ENCODE data around the gene DLG2. TPM values are rescaled to one million over a fixed set of nuclear protein-coding genes. Genes with fewer than 3 reads are reported as not detected.

The DLG2 gene
- total RNA-seq, 4 donors from 2014 or later, result 7.3 to 14.1 (median 11.1) TPM

- no peak overlapping the region for H3K27ac ChIP-seq (replicated peaks in 1 of 4)
- WGBS, result 86% methylated on average over 3 of the region's 3 CpGs
Measured at GRCh38 chr11:85048801-85049200, 578.3 kb downstream of the DLG2 start.

DNA sequence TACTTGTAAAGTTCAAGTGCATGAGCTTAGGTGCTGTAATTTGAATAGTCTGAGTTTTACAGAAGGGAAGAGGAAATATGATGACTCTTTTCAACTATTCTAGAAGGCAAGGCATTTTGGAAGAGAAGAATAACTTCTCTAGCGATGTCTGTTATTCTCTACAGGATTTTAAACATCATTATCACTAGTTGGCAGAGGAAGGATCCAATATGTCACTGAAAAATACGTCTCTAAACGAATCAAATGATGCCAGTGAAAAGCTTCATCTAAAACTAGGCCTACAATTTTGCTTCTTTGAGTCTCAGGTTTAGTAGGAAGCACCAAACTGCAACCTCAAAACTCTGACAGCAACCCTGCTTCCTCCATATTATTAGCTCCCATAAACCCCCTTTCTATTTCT lies 581.4 kb downstream of the DLG2 start:
- intact Hi-C loops (cut with DNase I), result no loop called here
- Histone ChIP-seq H3K27me3 (no peaks in the 10 kb centered on the region), H3K9me3 (no peaks in the 10 kb centered on the region), H3K4me3 (no peak overlapping the region), H3K27ac (replicated peaks in 1 of 4) (no peak overlapping the region), H3K36me3 (no peaks in the 10 kb centered on the region), H3K4me1 (no peaks in the 10 kb centered on the region)
- no peak for TF ChIP-seq POLR2A (IDR thresholded peaks at IDR 0.05; ENCODE audit: low read depth)
- TF ChIP-seq POLR2AphosphoS5 (IDR thresholded peaks at IDR 0.05), result no peak
- no peak for TF ChIP-seq EP300 (IDR thresholded peaks at IDR 0.05)
- DNase-seq (ENCODE audit: extremely low spot score), result no peak
- WGBS, result 83% methylated on average over 3 of the region's 3 CpGs

More at GRCh38 chr11:85048801-85049200, 578.3 kb downstream of the DLG2 start:
- no peak overlapping the region for H3K4me3 ChIP-seq
- no peaks in the 10 kb centered on the region for H3K4me1 ChIP-seq
- no peak for DNase-seq (ENCODE audit: extremely low spot score)
- intact Hi-C loops (cut with DNase I), result no loop called here
- H3K27me3 ChIP-seq, result no peaks in the 10 kb centered on the region
- H3K9me3 ChIP-seq, result no peaks in the 10 kb centered on the region
- TF ChIP-seq POLR2AphosphoS5 (IDR thresholded peaks at IDR 0.05), result no peak
- TF ChIP-seq, protein P1, sequence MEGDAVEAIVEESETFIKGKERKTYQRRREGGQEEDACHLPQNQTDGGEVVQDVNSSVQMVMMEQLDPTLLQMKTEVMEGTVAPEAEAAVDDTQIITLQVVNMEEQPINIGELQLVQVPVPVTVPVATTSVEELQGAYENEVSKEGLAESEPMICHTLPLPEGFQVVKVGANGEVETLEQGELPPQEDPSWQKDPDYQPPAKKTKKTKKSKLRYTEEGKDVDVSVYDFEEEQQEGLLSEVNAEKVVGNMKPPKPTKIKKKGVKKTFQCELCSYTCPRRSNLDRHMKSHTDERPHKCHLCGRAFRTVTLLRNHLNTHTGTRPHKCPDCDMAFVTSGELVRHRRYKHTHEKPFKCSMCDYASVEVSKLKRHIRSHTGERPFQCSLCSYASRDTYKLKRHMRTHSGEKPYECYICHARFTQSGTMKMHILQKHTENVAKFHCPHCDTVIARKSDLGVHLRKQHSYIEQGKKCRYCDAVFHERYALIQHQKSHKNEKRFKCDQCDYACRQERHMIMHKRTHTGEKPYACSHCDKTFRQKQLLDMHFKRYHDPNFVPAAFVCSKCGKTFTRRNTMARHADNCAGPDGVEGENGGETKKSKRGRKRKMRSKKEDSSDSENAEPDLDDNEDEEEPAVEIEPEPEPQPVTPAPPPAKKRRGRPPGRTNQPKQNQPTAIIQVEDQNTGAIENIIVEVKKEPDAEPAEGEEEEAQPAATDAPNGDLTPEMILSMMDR (IDR thresholded peaks at IDR 0.05), result no peak
- no peak for TF ChIP-seq POLR2A (IDR thresholded peaks at IDR 0.05; ENCODE audit: low read depth)
- no peak for TF ChIP-seq EP300 (IDR thresholded peaks at IDR 0.05)
- H3K36me3 ChIP-seq, result no peaks in the 10 kb centered on the region

DNA sequence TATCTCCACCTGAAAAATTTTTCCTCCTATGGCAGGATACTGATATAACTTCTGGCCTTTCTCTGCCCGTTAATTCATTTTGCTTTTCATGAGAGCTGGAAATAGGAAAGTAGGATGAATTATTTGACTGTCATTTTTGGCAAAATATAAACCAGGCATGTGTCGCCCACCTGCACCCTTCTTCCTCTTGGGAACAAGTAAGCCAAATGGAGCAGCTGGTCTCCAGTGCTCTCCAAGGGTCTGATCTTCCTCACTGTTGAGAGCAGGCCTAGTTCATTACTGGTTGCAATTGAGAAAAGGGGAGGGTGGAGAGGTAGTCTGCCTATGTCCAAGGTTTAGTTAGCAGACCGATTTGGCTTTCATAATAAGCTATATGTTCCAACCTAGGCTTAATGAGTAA lies 582.2 kb downstream of the DLG2 start:
- WGBS, result 76% methylated on average over 3 of the region's 3 CpGs
- no peak for TF ChIP-seq POLR2A (IDR thresholded peaks at IDR 0.05; ENCODE audit: low read depth)
- TF ChIP-seq, protein P1 (IDR thresholded peaks at IDR 0.05), result no peak
- TF ChIP-seq POLR2AphosphoS5 (IDR thresholded peaks at IDR 0.05), result no peak
- TF ChIP-seq EP300 (IDR thresholded peaks at IDR 0.05), result no peak
- intact Hi-C loops (cut with DNase I), result no loop called here

GRCh38 chr11:85042361-85042760 lies 584.8 kb downstream of the DLG2 start:
- no peaks in the 10 kb centered on the region for H3K36me3 ChIP-seq
- TF ChIP-seq EP300 (IDR thresholded peaks at IDR 0.05), result no peak
- TF ChIP-seq, protein P1 (IDR thresholded peaks at IDR 0.05), result no peak
- no peak for TF ChIP-seq POLR2A (IDR thresholded peaks at IDR 0.05; ENCODE audit: low read depth)
- TF ChIP-seq POLR2AphosphoS5 (IDR thresholded peaks at IDR 0.05), result no peak

More for the DNA sequence above, 582.2 kb downstream of the DLG2 start:
- H3K4me3 ChIP-seq, result no peak overlapping the region
- no peak overlapping the region for H3K27ac ChIP-seq (replicated peaks in 1 of 4)
- no peaks in the 10 kb centered on the region for H3K4me1 ChIP-seq
- H3K36me3 ChIP-seq, result no peaks in the 10 kb centered on the region
- no peak for DNase-seq (ENCODE audit: extremely low spot score)
- no peaks in the 10 kb centered on the region for H3K27me3 ChIP-seq
- no peaks in the 10 kb centered on the region for H3K9me3 ChIP-seq

GRCh38 chr11:85040166-85040565 lies 587.0 kb downstream of the DLG2 start:
- H3K4me3 ChIP-seq, result no peak overlapping the region
- intact Hi-C loops (cut with DNase I), result no loop called here
- DNase-seq (ENCODE audit: extremely low spot score), result no peak
- 62% methylated on average over 2 of the region's 2 CpGs for WGBS
- no peaks in the 10 kb centered on the region for H3K4me1 ChIP-seq
- no peaks in the 10 kb centered on the region for H3K9me3 ChIP-seq
- no peaks in the 10 kb centered on the region for H3K27me3 ChIP-seq
- no peaks in the 10 kb centered on the region for H3K36me3 ChIP-seq
- TF ChIP-seq POLR2A (IDR thresholded peaks at IDR 0.05; ENCODE audit: low read depth), result no peak
- TF ChIP-seq POLR2AphosphoS5 (IDR thresholded peaks at IDR 0.05), result no peak
- TF ChIP-seq, protein P1 (IDR thresholded peaks at IDR 0.05), result no peak
- no peak for TF ChIP-seq EP300 (IDR thresholded peaks at IDR 0.05)
- no peak overlapping the region for H3K27ac ChIP-seq (replicated peaks in 1 of 4)

More at GRCh38 chr11:85042361-85042760, 584.8 kb downstream of the DLG2 start:
- Histone ChIP-seq H3K4me1 (no peaks in the 10 kb centered on the region), H3K9me3 (no peaks in the 10 kb centered on the region), H3K4me3 (no peak overlapping the region), H3K27me3 (no peaks in the 10 kb centered on the region), H3K27ac (replicated peaks in 1 of 4) (no peak overlapping the region)
- intact Hi-C loops (cut with DNase I), result no loop called here
- DNase-seq (ENCODE audit: extremely low spot score), result no peak
